HUES6 (cell line): ENCODE results near the gene CRACR2A.

Experiments used
- H3K27ac ChIP-seq: 2 replicates; pipeline ENCODE4 v1.7.0; 2013; ENCODE audit warnings: low read depth, mild to moderate bottlenecking, low read length, inconsistent platforms
- H3K27me3 ChIP-seq: 2 replicates; pipeline ENCODE4 v1.6.1; 2013; ENCODE audit warnings: low read length; ENCODE audit not compliant: control insufficient read depth, insufficient read depth
- H3K36me3 ChIP-seq: 2 replicates; pipeline ENCODE4 v1.6.1; 2013; ENCODE audit warnings: low read length; ENCODE audit not compliant: control insufficient read depth, insufficient read depth
- H3K4me1 ChIP-seq: 2 replicates; pipeline ENCODE4 v1.6.1; 2013; ENCODE audit warnings: low read length; ENCODE audit not compliant: control insufficient read depth, insufficient read depth
- H3K4me3 ChIP-seq: 2 replicates; pipeline ENCODE4 v1.5.1; 2013; ENCODE audit warnings: low read depth, low read length
- H3K9ac ChIP-seq: one replicate; pipeline ENCODE4 v1.6.1; 2013; ENCODE audit warnings: mild to moderate bottlenecking, low read length
- H3K9me3 ChIP-seq: 2 replicates; pipeline ENCODE4 v1.6.1; 2013; ENCODE audit warnings: low read depth, low read length; ENCODE audit not compliant: control insufficient read depth, insufficient read depth

Gene CRACR2A

GRCh38 chr12:3636328-3636727 lies 116.6 kb downstream of the CRACR2A start:
- H3K27ac ChIP-seq: no peak overlapping the region
- no peaks in the 10 kb centered on the region for H3K27me3 ChIP-seq
- no peak overlapping the region for H3K9ac ChIP-seq
- no peak overlapping the region for H3K4me3 ChIP-seq
- no peaks in the 10 kb centered on the region for H3K36me3 ChIP-seq
- H3K9me3 ChIP-seq: no peaks in the 10 kb centered on the region
- H3K4me1 ChIP-seq: 0 out of 2 replicates have a peak, but pooled peaks cover 4% of the 10 kb centered on the region

- H3K4me1 ChIP-seq: peaks cover 6% of the 10 kb centered on the region; the same call in 1 of the 2 replicates
- no peak overlapping the region for H3K4me3 ChIP-seq
- H3K36me3 ChIP-seq: no peaks in the 10 kb centered on the region
- H3K27me3 ChIP-seq: no peaks in the 10 kb centered on the region
- no peak overlapping the region for H3K9ac ChIP-seq
- H3K9me3 ChIP-seq: no peaks in the 10 kb centered on the region
- no peak overlapping the region for H3K27ac ChIP-seq
Observed at GRCh38 chr12:3634348-3634747, 118.6 kb downstream of the CRACR2A start.

- Histone ChIP-seq H3K9ac (no peak overlapping the region), H3K4me3 (no peak overlapping the region), H3K9me3 (no peaks in the 10 kb centered on the region), H3K27me3 (no peaks in the 10 kb centered on the region), H3K4me1 (peaks cover 7% of the 10 kb centered on the region; the same call in 1 of the 2 replicates), H3K36me3 (no peaks in the 10 kb centered on the region), H3K27ac (no peak overlapping the region)
Observed at GRCh38 chr12:3633396-3633795, 119.5 kb downstream of the CRACR2A start.

DNA sequence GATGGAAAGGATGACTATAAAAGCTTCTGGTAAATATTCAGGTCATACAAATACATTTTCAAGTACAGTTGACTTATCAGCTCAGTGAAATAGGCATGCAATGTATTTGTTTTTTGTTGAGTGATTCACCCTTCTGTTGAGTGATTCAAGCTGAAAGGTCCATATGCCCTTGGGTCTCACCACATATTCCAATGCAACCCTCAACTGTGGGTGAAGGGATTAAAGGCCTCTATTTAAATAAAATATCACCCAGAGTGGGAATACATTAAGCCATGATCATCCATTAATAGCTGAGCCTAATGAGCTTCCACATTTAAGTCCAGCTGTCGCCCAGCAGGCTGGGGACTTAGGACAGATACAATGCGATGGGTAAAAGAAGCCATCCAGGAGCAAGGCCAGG lies 120.2 kb downstream of the CRACR2A start:
- H3K4me1 ChIP-seq: peaks cover 7% of the 10 kb centered on the region; the same call in 1 of the 2 replicates

GRCh38 chr12:3632256-3632655 lies 120.7 kb downstream of the CRACR2A start:
- no peaks in the 10 kb centered on the region for H3K36me3 ChIP-seq
- no peak overlapping the region for H3K9ac ChIP-seq
- H3K27me3 ChIP-seq: no peaks in the 10 kb centered on the region
- H3K4me3 ChIP-seq: no peak overlapping the region
- H3K27ac ChIP-seq: no peak overlapping the region
- no peaks in the 10 kb centered on the region for H3K9me3 ChIP-seq
- peaks cover 7% of the 10 kb centered on the region; the same call in 1 of the 2 replicates for H3K4me1 ChIP-seq

More for the DNA sequence above, 120.2 kb downstream of the CRACR2A start:
- no peaks in the 10 kb centered on the region for H3K27me3 ChIP-seq
- no peak overlapping the region for H3K9ac ChIP-seq
- H3K36me3 ChIP-seq: no peaks in the 10 kb centered on the region
- no peaks in the 10 kb centered on the region for H3K9me3 ChIP-seq
- H3K27ac ChIP-seq: no peak overlapping the region
- H3K4me3 ChIP-seq: no peak overlapping the region

DNA sequence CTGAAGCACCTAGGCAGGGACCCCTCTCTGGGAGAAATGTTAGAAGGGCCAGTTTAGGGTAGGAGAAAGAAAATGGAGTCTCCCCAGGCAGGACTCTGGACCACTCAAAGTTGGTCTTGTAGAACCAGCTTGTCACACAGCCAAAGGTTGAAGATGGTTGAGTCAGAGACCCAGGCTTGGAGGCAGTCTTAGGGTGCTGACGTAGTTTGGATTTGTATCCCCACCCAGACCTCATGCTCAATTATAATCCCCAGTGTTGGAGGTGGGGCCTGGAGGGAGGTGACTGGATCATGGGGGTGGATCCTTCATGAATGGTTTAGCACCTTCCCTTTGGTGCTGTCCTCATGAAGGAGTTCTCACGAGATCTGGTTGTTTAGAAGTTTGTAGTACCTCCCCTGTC lies 121.2 kb downstream of the CRACR2A start:
- Histone ChIP-seq H3K9ac (no peak overlapping the region), H3K27ac (no peak overlapping the region), H3K4me1 (peaks cover 3% of the 10 kb centered on the region; the same call in 1 of the 2 replicates), H3K27me3 (no peaks in the 10 kb centered on the region), H3K9me3 (no peaks in the 10 kb centered on the region), H3K4me3 (no peak overlapping the region), H3K36me3 (no peaks in the 10 kb centered on the region)

DNA sequence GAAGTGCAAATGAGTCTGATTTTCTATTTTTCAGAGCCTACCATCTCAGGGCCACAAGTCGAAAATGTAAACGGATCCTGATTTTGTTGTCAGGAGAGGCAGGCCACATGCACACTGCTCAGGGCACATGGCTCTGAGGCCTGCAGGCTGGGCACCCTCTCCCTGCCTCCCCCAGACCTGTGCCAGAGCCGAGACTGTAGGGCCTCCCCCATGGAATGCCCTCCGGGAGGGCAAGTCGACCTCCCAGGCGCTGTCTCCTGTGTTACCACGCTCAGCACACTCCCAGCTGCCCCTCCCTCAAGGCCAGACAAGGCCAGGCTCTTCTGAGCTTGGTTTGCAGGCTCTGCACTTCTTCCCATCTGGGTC lies 121.7 kb downstream of the CRACR2A start:
- Histone ChIP-seq H3K9me3 (no peaks in the 10 kb centered on the region), H3K4me3 (no peak overlapping the region), H3K27me3 (no peaks in the 10 kb centered on the region), H3K4me1 (peaks cover 3% of the 10 kb centered on the region; the same call in 1 of the 2 replicates), H3K27ac (no peak overlapping the region), H3K36me3 (no peaks in the 10 kb centered on the region), H3K9ac (no peak overlapping the region)

GRCh38 chr12:3630621-3631271 lies 122.2 kb downstream of the CRACR2A start:
- H3K36me3 ChIP-seq: no peaks in the 10 kb centered on the region
- no peak overlapping the region for H3K27ac ChIP-seq
- no peak overlapping the region for H3K4me3 ChIP-seq

DNA sequence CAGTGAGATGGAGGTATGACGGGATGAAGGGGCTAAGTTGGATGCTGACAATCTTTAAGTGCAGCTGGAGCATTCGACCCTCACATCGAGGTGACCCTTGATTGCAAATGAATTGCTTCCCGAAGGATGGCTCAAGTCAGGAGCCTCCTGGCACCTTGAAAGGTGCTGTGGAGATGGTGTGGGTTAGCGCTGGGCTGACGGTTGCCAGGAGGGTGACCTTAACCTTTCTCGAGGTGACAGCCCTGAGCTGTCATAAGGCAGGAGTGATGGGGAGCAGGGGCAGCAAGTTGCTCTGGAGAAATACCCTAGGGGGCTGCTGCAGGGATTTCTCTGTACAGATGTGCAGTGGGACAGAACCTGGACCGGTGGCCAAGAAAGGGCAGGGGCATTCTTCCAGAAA lies 122.8 kb downstream of the CRACR2A start:
- Histone ChIP-seq H3K27ac (no peak overlapping the region), H3K4me1 (peaks cover 3% of the 10 kb centered on the region; the same call in 1 of the 2 replicates), H3K36me3 (no peaks in the 10 kb centered on the region), H3K9ac (no peak overlapping the region), H3K27me3 (no peaks in the 10 kb centered on the region), H3K9me3 (no peaks in the 10 kb centered on the region), H3K4me3 (no peak overlapping the region)

More at GRCh38 chr12:3630621-3631271, 122.2 kb downstream of the CRACR2A start:
- H3K9ac ChIP-seq: no peak overlapping the region
- no peaks in the 10 kb centered on the region for H3K9me3 ChIP-seq
- H3K27me3 ChIP-seq: no peaks in the 10 kb centered on the region
- H3K4me1 ChIP-seq: peaks cover 3% of the 10 kb centered on the region; the same call in 1 of the 2 replicates

DNA sequence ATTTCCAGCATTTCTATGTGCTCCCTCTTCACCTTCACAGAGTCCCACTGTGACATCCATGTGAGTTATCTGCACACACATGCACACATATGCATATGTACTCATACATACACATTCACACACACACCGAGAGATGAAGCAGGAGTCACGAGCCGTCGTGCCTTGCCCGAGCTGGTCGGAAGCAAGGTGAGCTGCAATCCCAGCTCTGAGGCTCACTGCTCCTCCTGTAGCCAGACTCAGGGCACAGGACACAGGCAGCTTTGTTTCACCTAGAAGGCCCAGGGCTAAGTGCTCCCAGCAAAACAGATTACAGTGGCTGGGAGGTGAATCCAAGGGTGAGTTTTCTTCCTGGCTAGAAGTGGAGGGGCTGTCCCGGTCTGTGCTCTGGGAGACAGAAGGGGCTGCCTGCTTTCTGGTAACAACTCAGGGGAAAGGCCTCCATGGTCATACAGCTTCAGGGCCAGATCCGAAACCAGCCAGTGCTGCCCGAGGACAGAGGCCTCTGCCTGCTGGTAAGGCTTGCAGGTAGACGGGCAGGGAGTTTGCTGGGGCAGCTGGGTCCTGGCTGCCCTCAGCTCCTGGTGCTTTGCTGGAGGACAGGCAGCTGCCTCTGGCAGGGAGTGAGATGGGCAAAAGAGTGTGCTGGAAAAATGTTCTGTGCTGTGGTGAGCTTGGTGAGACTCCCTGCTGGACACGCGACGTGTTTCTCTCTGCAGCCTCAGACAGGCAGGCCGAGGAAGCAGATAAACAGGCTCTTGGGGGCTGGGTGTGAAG lies 123.7 kb downstream of the CRACR2A start:
- Histone ChIP-seq H3K36me3 (no peaks in the 10 kb centered on the region), H3K9ac (no peak overlapping the region), H3K27ac (no peak overlapping the region), H3K9me3 (no peaks in the 10 kb centered on the region), H3K4me1 (peaks cover 3% of the 10 kb centered on the region; the same call in 1 of the 2 replicates), H3K4me3 (no peak overlapping the region), H3K27me3 (no peaks in the 10 kb centered on the region)

- Histone ChIP-seq H3K9ac (no peak overlapping the region), H3K4me3 (no peak overlapping the region), H3K36me3 (no peaks in the 10 kb centered on the region), H3K27ac (no peak overlapping the region), H3K27me3 (no peaks in the 10 kb centered on the region), H3K9me3 (no peaks in the 10 kb centered on the region), H3K4me1 (peaks cover 3% of the 10 kb centered on the region; the same call in 1 of the 2 replicates)
Observed at GRCh38 chr12:3628629-3629028, 124.3 kb downstream of the CRACR2A start.
